GM12878 (cell line): ENCODE data around the gene LYRM2. TPM values are rescaled to one million over a fixed set of nuclear protein-coding genes. Genes with fewer than 3 reads are reported as not detected.

Experiments
- BRCA1 ChIP-seq: IDR thresholded peaks from 2 replicates; pipeline ENCODE4 v1.6.1; 2011; ENCODE audit warnings: low read depth, low read length, improper control_type of control experiment
- DPF2 ChIP-seq: fragments of 450-650 bp; IDR thresholded peaks from 2 replicates; pipeline ENCODE4 v1.6.1; 2017; ENCODE audit warnings: mild to moderate bottlenecking
- MEF2B ChIP-seq: fragments of 450-650 bp; IDR thresholded peaks from 2 replicates; pipeline ENCODE4 v1.6.1; 2018; ENCODE audit warnings: mild to moderate bottlenecking, moderate library complexity; ENCODE audit not compliant: partially characterized antibody, poor library complexity, severe bottlenecking
- NFYB ChIP-seq: IDR thresholded peaks from 2 replicates; pipeline ENCODE4 v1.6.1; 2011; ENCODE audit warnings: low read depth, mild to moderate bottlenecking, low read length, improper control_type of control experiment, moderate library complexity; ENCODE audit not compliant: insufficient read depth
- NR2C2 ChIP-seq: IDR thresholded peaks from 2 replicates; pipeline ENCODE4 v1.6.1; 2011; ENCODE audit warnings: borderline replicate concordance, low read depth; ENCODE audit not compliant: control insufficient read depth, insufficient read length
- ZNF217 ChIP-seq: fragments of 450-650 bp; IDR thresholded peaks from 2 replicates; pipeline ENCODE4 v1.6.1; 2017; ENCODE audit warnings: antibody characterized with exemption, mild to moderate bottlenecking
- ZNF384 ChIP-seq: IDR thresholded peaks from 2 replicates; pipeline ENCODE4 v1.6.1; 2012; ENCODE audit warnings: low read depth, mild to moderate bottlenecking, low read length, improper control_type of control experiment, borderline replicate concordance
- polyA plus RNA-seq, 11 experiments: library from polyadenylated mRNA; depleted of rRNA in 4 of 11; unstranded in 6 of 11; stranded (reverse) in 5 of 11; fragments of >200 nt; fragmentation: Nextera tagmentation in 4 of 11; fragmentation: Illumina TruSeq in 1 of 11; extraction: Ambion mirVana in 4 of 11; extraction: Trizol in 1 of 11; gene quantifications; 1 replicate in 1 of 11; 2 replicates in 10 of 11; pipeline versions ENCODE4 v1.2.1 to v1.2.3, GENCODE V29; 2011 to 2016; ENCODE audit warnings: inconsistent platforms in 2 of 11, missing spikeins in 2 of 11, low read depth in 1 of 11
- total RNA-seq, 4 experiments: library from RNA; depleted of rRNA in 3 of 4; stranded (reverse); fragments of >200 nt in 3 of 4; fragmentation: Illumina TruSeq in 1 of 4; extraction: Trizol in 1 of 4; gene quantifications; 2 replicates each; pipeline versions ENCODE4 v1.2.1 to v1.2.3, GENCODE V29; 2013 to 2021
- TF ChIP-seq, protein P1 (sequence below): IDR thresholded peaks from 2 replicates; pipeline ENCODE4 v1.6.1; 2012; ENCODE audit warnings: low read depth, low read length, improper control_type of control experiment
- TF ChIP-seq, protein P2 (sequence below): IDR thresholded peaks from 2 replicates; pipeline ENCODE4 v1.6.1; 2012; ENCODE audit warnings: improper control_type of control experiment, low read depth, low read length; ENCODE audit not compliant: insufficient replicate concordance

The LYRM2 gene
- total and polyA plus RNA-seq, 10 of the 15 experiments (the other 5 are each of a cell fraction or from before 2014, with no cell fraction given): 17.2 to 75.0 (median 30.9) TPM

DNA sequence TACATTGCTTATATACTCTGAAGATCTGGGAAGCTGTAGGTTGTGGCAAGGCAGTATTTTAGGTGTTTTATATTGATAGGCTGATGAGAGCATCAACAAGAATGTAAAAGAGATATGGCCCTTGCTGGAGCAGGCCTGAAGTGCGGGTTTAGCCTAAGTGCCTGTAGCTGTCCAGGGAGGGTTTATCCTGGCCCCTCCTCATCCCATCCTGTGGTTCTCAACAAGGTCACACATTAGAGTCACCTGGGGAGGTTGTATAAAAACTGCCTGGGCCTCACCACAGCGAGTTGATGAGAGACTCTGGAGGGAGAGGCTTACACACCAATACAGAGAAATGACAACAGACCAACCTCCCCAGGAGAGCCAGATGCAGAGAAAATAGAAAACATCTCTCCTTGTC, 48.4 kb downstream of the LYRM2 start (continued):
- TF ChIP-seq ZNF217 (no peak), BRCA1 (no peak), NFYB (no peak), DPF2 (no peak), NR2C2 (no peak), MEF2B (no peak), ZNF384 (no peak)
- TF ChIP-seq, protein P1, sequence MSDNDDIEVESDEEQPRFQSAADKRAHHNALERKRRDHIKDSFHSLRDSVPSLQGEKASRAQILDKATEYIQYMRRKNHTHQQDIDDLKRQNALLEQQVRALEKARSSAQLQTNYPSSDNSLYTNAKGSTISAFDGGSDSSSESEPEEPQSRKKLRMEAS: no peak
- TF ChIP-seq, protein P2, sequence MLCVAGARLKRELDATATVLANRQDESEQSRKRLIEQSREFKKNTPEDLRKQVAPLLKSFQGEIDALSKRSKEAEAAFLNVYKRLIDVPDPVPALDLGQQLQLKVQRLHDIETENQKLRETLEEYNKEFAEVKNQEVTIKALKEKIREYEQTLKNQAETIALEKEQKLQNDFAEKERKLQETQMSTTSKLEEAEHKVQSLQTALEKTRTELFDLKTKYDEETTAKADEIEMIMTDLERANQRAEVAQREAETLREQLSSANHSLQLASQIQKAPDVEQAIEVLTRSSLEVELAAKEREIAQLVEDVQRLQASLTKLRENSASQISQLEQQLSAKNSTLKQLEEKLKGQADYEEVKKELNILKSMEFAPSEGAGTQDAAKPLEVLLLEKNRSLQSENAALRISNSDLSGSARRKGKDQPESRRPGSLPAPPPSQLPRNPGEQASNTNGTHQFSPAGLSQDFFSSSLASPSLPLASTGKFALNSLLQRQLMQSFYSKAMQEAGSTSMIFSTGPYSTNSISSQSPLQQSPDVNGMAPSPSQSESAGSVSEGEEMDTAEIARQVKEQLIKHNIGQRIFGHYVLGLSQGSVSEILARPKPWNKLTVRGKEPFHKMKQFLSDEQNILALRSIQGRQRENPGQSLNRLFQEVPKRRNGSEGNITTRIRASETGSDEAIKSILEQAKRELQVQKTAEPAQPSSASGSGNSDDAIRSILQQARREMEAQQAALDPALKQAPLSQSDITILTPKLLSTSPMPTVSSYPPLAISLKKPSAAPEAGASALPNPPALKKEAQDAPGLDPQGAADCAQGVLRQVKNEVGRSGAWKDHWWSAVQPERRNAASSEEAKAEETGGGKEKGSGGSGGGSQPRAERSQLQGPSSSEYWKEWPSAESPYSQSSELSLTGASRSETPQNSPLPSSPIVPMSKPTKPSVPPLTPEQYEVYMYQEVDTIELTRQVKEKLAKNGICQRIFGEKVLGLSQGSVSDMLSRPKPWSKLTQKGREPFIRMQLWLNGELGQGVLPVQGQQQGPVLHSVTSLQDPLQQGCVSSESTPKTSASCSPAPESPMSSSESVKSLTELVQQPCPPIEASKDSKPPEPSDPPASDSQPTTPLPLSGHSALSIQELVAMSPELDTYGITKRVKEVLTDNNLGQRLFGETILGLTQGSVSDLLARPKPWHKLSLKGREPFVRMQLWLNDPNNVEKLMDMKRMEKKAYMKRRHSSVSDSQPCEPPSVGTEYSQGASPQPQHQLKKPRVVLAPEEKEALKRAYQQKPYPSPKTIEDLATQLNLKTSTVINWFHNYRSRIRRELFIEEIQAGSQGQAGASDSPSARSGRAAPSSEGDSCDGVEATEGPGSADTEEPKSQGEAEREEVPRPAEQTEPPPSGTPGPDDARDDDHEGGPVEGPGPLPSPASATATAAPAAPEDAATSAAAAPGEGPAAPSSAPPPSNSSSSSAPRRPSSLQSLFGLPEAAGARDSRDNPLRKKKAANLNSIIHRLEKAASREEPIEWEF: no peak
